Activated effector memory CD4-positive, alpha-beta T cell treated with Interleukin-2 at 50 U/mL for 16 hours (primary cell): ENCODE results near the gene EIF2B2.
"Not testable (repeated sequence)": the region's sequence is repeated elsewhere in the genome, so short reads cannot be mapped to it uniquely, and the experiment has no call there.

Source experiments
- DNase-seq: peaks from one replicate; pipeline ENCODE4 v3.0.0-alpha.2; 2020

EIF2B2 gene

GRCh38 chr14:74995781-74996180 is 6.9 kb upstream of the EIF2B2 start:
- DNase-seq: not testable (repeated sequence)

- DNase-seq: no peak
These were observed 1.5 kb upstream of the EIF2B2 start for GRCh38 chr14:75001261-75001660.

- DNase-seq: no peak
These were observed 822 bp upstream of the EIF2B2 start for GRCh38 chr14:75001899-75002298.

GRCh38 chr14:75003250-75004027 is 718 bp downstream of the EIF2B2 start:
- no peak for DNase-seq

- DNase-seq: no peak
These were observed 2.6 kb downstream of the EIF2B2 start for GRCh38 chr14:75005357-75005756.

GRCh38 chr14:75009176-75009575 is 6.5 kb downstream of the EIF2B2 start:
- DNase-seq: no peak

- DNase-seq: no peak
These were observed 7.9 kb downstream of the EIF2B2 start for GRCh38 chr14:75010472-75011093.

- no peak for DNase-seq
These were observed 8.8 kb downstream of the EIF2B2 start for GRCh38 chr14:75011356-75011994.

- DNase-seq: no peak
These were observed 10.6 kb downstream of the EIF2B2 start for GRCh38 chr14:75013290-75013689.

GRCh38 chr14:75015496-75015895 is 12.8 kb downstream of the EIF2B2 start:
- no peak for DNase-seq

- no peak for DNase-seq
These were observed 14.1 kb downstream of the EIF2B2 start for GRCh38 chr14:75016815-75017214.

- DNase-seq: no peak
These were observed 16.0 kb downstream of the EIF2B2 start for GRCh38 chr14:75018694-75019093.

GRCh38 chr14:75022655-75023054 is 19.9 kb downstream of the EIF2B2 start:
- DNase-seq: no peak

GRCh38 chr14:75023108-75023507 is 20.4 kb downstream of the EIF2B2 start:
- DNase-seq: no peak

GRCh38 chr14:75025082-75025481 is 22.4 kb downstream of the EIF2B2 start:
- DNase-seq: no peak

- no peak for DNase-seq
These were observed 23.2 kb downstream of the EIF2B2 start for GRCh38 chr14:75025876-75026275.

- no peak for DNase-seq
These were observed 27.4 kb downstream of the EIF2B2 start for GRCh38 chr14:75030147-75030546.

GRCh38 chr14:75032939-75033338 is 30.2 kb downstream of the EIF2B2 start:
- DNase-seq: no peak

- no peak for DNase-seq
These were observed 37.8 kb downstream of the EIF2B2 start for GRCh38 chr14:75040507-75040906.

- DNase-seq: no peak
These were observed 38.2 kb downstream of the EIF2B2 start for GRCh38 chr14:75040959-75041358.

GRCh38 chr14:75041613-75042012 is 38.9 kb downstream of the EIF2B2 start:
- no peak for DNase-seq

GRCh38 chr14:75042035-75042434 is 39.3 kb downstream of the EIF2B2 start:
- no peak for DNase-seq

- DNase-seq: no peak
These were observed 41.6 kb downstream of the EIF2B2 start for GRCh38 chr14:75044322-75044721.

- no peak for DNase-seq
These were observed 42.0 kb downstream of the EIF2B2 start for GRCh38 chr14:75044752-75045151.
